NCI-H2171 treated with DMSO at 0.1 percent for 48 hours (cell line): ENCODE data around the gene EXOC3.

Source experiments
- DNase-seq: peaks from one replicate; lab custom pipeline; 2025; lab: John Stamatoyannopoulos, UW

EXOC3 gene

GRCh38 chr5:457195-457961 lies 14.4 kb downstream of the EXOC3 start:
- DNase-seq, result no peak

- no peak for DNase-seq
Measured at GRCh38 chr5:458547-459353, 15.8 kb downstream of the EXOC3 start.

GRCh38 chr5:459562-460272 lies 16.7 kb downstream of the EXOC3 start:
- DNase-seq, result no peak

GRCh38 chr5:460273-460625 lies 17.3 kb downstream of the EXOC3 start:
- no peak for DNase-seq

- no peak for DNase-seq
Measured at GRCh38 chr5:462051-462481, 19.1 kb downstream of the EXOC3 start.

- no peak for DNase-seq
Measured at GRCh38 chr5:463301-463700, 20.3 kb downstream of the EXOC3 start.

- no peak for DNase-seq
Measured at GRCh38 chr5:463952-464351, 21.0 kb downstream of the EXOC3 start.

- DNase-seq, result no peak
Measured at GRCh38 chr5:464446-464842, 21.5 kb downstream of the EXOC3 start.

GRCh38 chr5:464843-465590 lies 22.0 kb downstream of the EXOC3 start:
- no peak for DNase-seq

GRCh38 chr5:465591-466403 lies 22.8 kb downstream of the EXOC3 start:
- DNase-seq, result no peak

GRCh38 chr5:466661-467310 lies 23.8 kb downstream of the EXOC3 start:
- DNase-seq, result no peak

GRCh38 chr5:468401-468800 lies 25.4 kb downstream of the EXOC3 start:
- DNase-seq, result peak; percentile 13

GRCh38 chr5:469752-470483 lies 26.9 kb downstream of the EXOC3 start:
- DNase-seq, result peak; percentile 49

- no peak for DNase-seq
Measured at GRCh38 chr5:470961-471749, 28.2 kb downstream of the EXOC3 start.

GRCh38 chr5:471750-472058 lies 28.7 kb downstream of the EXOC3 start:
- no peak for DNase-seq

- no peak for DNase-seq
Measured at GRCh38 chr5:472076-472655, 29.2 kb downstream of the EXOC3 start.

- peak; percentile 92 for DNase-seq
Measured at GRCh38 chr5:472656-473550, 29.9 kb downstream of the EXOC3 start.
